Activated CD8-positive, alpha-beta memory T cell treated with anti-CD3 and anti-CD28 coated beads, Interleukin-2, amount 50 U/mL, for 48 hours (primary cell): ENCODE results near the gene MBL2.

Experiments used
- DNase-seq: peaks from one replicate; pipeline ENCODE4 v3.0.0-alpha.2; 2020

MBL2 gene

GRCh38 chr10:52772623-52773022 lies at the start of gene MBL2:
Gene MBL2 (minus strand): TSS chr10:52772784. CDS start chr10:52771635, 1,149 bp downstream.
- DNase-seq = no peak

GRCh38 chr10:52820309-52820708 lies 47.7 kb upstream of the MBL2 start:
- no peak for DNase-seq

DNA sequence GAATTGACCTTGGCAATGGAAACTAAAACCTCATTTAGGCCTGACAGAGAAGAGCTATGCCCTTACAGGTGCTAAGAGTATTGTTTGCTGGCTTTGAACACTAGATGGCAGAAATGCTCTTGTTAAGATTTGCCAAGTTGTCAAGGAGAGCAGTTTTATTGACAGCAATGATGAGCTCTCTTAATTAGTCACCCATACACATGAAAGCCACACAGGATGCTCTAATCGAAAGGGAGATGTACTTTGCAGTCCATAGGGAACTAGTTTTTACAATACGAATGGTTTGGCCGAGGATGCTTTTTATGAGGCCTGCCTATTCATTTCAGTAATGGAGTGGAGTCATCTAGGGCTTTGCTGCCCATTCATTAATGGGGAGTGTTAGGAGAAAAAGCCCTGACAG lies 45.4 kb upstream of the MBL2 start:
- DNase-seq = no peak

- no peak for DNase-seq
Observed at GRCh38 chr10:52814506-52814905, 41.9 kb upstream of the MBL2 start.

- DNase-seq = no peak
Observed at GRCh38 chr10:52811776-52812175, 39.2 kb upstream of the MBL2 start.

GRCh38 chr10:52810761-52811160 lies 38.2 kb upstream of the MBL2 start:
- no peak for DNase-seq

DNA sequence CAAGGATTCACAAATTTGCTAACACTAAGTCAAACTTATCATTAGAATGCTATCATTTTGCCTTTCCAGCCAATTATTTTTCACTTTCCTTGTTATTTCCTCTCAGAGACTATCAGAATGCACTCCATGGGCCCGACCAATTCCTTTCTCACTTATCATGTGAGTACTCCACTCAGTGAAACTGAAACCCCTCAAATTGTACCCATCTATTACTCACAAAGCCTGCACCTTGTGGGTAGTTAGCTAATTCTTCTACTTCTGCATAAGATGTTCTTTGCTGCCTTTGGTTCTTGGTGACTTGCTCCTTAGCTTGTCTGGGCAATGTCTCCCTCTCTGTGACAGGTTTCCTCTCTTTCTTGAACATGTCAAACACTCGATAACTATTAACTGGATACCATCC lies 35.2 kb upstream of the MBL2 start:
- DNase-seq = no peak

DNA sequence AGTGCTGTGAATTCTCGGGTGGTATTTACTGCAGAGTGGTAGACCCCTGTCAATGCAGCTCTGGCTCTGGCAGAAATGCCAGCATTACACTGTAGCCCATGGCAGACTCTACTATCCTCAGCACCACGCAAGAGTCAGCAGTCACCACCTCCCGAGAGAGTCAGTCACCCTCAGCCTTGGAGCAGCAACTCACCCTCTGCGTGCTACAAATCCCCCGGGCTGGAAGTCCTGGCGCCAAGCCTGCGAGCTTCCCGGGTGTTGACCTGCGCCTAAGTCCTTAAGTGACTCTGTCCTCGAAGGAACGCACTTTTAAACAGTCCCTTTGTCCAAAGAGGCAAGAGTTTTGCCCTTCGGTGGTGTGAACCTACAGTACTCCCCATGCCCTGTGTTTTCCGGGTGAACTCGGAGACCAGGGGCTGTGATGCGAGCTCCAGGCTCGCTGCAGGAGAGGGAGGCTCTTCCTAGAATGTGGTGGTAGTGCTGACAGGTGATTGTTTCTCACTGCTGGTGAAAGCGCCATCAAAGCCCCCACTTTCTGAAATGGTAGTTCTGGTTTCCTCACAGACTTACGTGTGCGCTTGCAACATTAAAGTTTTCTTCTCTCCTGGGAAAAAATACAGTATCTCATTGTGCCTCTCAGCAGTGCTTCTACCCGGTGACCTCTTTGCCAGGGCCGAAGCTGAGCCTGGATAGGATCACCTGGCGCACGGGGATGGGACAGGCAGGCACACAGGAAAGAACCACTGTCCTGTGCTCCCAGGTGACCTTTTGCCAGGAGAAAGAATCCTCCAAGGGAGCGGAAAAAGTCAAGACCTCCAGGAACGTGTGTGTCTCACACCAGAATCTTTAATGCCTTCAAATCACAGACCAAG lies 33.1 kb upstream of the MBL2 start:
- no peak for DNase-seq

DNA sequence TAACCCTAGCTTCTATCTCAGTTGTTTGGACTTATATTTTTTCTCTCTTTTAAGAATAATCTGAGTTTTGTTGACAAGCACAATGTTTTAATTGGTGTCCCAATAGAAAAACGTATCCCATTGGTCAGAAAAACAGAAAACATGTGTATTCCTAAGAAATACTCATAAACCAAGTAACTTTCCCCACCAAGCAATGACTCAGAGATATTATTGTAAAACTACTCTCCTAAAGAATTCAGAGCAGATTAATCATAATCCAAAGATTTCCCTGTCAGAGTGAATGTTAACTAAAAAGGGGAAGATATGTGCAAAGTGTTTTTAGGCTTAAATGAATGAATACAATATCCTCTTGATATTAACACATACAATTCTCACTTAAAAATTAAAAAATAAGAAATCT lies 29.4 kb upstream of the MBL2 start:
- DNase-seq = no peak

- no peak for DNase-seq
Observed at GRCh38 chr10:52786098-52786497, 13.5 kb upstream of the MBL2 start.

- no peak for DNase-seq
Observed at GRCh38 chr10:52785418-52785817, 12.8 kb upstream of the MBL2 start.

DNA sequence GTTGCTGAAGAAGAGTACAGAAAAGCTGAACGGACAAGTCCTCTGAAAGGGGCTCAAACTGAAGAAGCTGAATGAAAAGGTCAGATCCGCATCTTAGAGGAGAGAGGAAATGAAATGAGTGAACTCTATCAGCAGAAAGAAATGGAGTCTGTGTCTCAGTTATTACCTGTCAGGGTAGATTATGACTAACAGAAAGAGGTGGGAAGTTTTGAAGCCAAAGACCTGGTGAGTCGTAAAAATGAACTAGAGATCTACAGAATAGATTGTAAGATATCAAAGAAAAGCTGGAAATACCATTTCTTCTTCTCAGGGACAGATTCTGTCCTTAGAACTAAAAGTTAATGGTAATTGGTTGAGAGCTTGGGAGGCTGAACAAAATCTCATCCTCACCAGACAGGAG lies 11.1 kb upstream of the MBL2 start:
- DNase-seq = no peak

- no peak for DNase-seq
Observed at GRCh38 chr10:52782554-52782953, 10.0 kb upstream of the MBL2 start.

GRCh38 chr10:52780391-52781155 lies 8.0 kb upstream of the MBL2 start:
- no peak for DNase-seq

DNA sequence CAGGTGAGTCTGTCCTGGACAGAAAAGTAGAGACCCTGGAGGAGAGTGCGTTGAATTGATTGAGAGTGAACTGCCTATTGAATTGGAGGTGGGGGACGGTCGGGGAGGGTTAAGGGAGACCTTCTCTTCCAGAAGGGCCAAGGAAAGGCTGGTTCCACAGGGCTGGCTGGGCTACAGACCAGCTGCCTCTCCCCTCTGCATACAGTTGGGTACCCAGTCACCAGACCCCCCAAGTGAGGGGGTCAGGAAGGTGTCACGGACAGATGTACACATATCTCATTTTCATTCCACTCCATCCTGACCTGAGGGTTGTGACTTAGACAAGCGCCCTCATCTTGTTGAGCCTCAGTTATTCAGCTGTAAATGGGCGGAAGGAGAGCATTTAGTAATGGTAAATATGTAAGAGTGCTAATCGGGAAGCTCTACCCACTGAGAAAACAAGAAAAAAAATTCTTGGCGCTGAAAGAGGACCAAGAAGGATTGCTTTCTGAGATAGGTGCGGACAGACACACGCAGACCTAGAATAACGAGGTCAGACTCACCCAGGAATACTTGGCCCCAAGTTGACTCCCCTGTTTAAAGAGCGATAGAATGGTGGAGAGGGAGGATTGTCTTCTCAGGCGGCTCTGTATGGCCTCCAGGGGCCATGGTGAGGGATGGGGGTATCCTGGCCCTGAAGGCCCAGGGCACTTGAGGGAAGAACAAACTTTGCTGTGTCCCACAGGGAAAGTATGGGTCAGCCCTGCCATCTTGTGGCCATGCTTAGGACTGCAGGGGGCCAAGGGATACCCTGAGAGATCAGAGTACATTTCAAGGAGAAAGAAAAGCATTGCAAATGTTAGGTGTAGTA lies 7.2 kb upstream of the MBL2 start:
- peak; percentile 76 for DNase-seq

DNA sequence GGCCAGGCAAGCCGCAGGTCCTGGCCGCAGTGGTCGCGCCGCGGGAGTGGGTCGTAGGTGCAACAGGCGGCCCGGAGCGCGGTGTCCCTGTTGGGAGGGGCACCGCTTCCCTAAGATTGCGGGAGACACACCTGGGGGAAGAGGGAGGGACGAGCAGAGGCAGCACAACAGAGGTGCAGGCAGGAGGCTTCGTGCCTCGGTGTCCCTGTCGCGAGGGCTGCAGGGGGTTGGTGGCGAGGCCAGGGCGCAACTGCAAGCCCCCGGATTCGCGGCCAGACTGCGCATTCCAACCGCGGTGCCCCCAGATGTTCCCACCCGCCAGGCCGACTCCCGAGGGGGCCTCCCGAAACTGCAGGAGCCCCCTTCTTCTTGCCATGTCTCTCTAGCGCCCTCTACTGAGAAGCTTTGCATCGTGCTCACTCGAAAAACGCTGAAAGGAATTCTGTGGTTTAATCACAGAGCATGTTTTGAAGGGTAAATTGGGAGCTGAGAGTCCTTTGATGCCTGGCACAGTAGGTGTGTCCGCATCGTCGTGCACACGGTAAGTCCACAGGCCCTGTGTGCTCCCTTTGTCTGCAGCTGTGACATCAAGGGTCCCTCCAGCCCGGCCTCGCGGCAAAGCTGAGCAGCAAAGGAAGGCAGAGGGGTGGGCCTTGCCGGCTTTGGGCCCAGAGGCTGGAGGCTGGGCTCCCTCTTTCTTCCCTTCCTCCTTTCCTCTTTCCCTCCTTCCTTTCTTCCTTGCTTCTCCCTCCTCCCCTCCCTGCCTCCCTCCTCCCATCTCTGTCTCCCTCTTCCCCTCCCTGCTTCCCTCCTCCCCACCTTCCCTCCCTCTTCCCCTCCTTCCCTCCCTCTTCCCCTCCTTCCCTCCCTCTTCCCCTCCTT lies 6.2 kb upstream of the MBL2 start:
- DNase-seq = no peak

GRCh38 chr10:52777414-52777813 lies 4.8 kb upstream of the MBL2 start:
- DNase-seq = no peak

- no peak for DNase-seq
Observed at GRCh38 chr10:52776471-52776903, 3.9 kb upstream of the MBL2 start.

DNA sequence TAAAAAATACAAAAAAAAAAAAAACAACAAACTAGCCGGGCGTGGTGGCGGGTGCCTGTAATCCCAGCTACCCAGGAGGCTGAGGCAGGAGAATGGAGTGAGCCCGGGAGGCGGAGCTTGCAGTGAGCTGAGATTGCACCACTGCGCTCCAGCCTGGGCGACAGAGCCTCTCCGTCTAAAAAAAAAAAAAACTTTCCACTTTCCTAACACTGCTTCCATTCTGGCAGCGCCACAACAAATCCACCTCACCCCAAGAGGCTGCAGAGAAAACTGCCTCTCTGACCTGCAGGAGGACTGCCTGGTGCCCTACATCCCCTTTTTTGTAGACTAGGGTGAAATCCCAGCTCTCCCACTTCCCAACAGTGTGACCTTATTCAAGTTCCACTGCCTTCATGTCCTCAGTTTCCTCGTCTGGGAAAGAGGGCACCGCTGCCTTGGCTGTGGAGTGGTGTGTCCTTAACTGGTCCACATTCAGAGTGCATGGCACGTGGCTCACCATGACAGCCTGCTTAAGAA lies 2.6 kb upstream of the MBL2 start:
- no peak for DNase-seq

DNA sequence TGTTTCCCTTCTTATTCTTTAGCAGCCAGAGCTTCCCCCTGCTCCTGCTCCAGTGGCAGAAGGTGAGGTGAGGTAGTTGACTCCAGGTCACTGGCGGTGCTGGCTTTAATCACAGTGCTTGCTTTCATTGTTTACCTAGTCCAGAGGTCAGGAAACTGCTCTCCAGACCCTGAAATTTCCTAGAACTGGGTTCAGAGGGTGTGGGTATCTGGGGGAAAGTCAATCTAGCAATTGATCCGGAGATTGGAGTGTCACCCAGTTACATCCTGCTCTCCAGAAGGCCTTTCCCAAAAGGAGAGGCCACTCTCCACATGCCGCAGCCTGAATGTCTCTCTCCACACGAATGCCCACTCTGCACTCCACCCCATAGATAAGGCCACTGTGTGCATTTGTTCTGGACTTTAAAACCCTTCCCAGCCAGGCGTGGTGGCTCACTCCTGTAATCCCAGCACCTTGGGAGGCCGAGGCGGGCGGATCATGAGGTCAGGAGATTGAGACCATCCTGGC lies 2.1 kb upstream of the MBL2 start:
- DNase-seq = no peak

GRCh38 chr10:52774182-52774581 lies 1.6 kb upstream of the MBL2 start:
- DNase-seq = no peak
